Astrocyte (in vitro differentiated cells and primary cell): ENCODE data around the gene ADAMTS16. TPM values are rescaled to one million over a fixed set of nuclear protein-coding genes. Genes with fewer than 3 reads are reported as not detected.
A peak's percentile ranks its signal among the peaks of the same experiment; 100 is the strongest.

ENCODE experiments used
- DNase-seq: peaks from one replicate; pipeline ENCODE4 v3.0.0-alpha.2; 2010; ENCODE audit warnings: low read depth
- FAIRE-seq: peaks from 2 replicates; lab custom pipeline; 2011; peaks lifted over from hg19 to GRCh38; lab: Jason Lieb, UNC
- H2AFZ ChIP-seq: 2 replicates; pipeline ENCODE4 v1.6.0; 2012; ENCODE audit warnings: low read depth, low read length, inconsistent platforms
- H3K27ac ChIP-seq: 2 replicates; pipeline ENCODE4 v1.5.1; 2011; ENCODE audit warnings: low read depth, low read length, inconsistent platforms
- H3K27me3 ChIP-seq: 2 replicates; pipeline ENCODE4 v1.6.0; 2011; ENCODE audit warnings: low read length, inconsistent platforms; ENCODE audit not compliant: insufficient read depth
- H3K36me3 ChIP-seq: 2 replicates; pipeline ENCODE4 v1.5.1; 2011; ENCODE audit warnings: low read length, inconsistent platforms; ENCODE audit not compliant: insufficient read depth
- H3K4me1 ChIP-seq: 2 replicates; pipeline ENCODE4 v1.5.1; 2011; ENCODE audit warnings: low read length, inconsistent platforms; ENCODE audit not compliant: insufficient read depth
- H3K4me2 ChIP-seq: 2 replicates; pipeline ENCODE4 v1.6.0; 2012; ENCODE audit warnings: low read length, inconsistent platforms
- H3K4me3 ChIP-seq: 2 replicates; pipeline ENCODE4 v1.5.1; 2011; ENCODE audit warnings: low read depth, mild to moderate bottlenecking, low read length, inconsistent platforms; ENCODE audit not compliant: insufficient read depth
- H3K79me2 ChIP-seq: 2 replicates; pipeline ENCODE4 v1.6.0; 2012; ENCODE audit warnings: mild to moderate bottlenecking, low read length, inconsistent platforms; ENCODE audit not compliant: insufficient read depth
- H3K9ac ChIP-seq: 2 replicates; pipeline ENCODE4 v1.6.0; 2012; ENCODE audit warnings: mild to moderate bottlenecking, low read length, inconsistent platforms
- H3K9me3 ChIP-seq: 2 replicates; pipeline ENCODE4 v1.5.1; 2012; ENCODE audit warnings: low read depth, mild to moderate bottlenecking, low read length, inconsistent platforms; ENCODE audit not compliant: insufficient read depth
- H4K20me1 ChIP-seq: 2 replicates; pipeline ENCODE4 v1.6.0; 2012; ENCODE audit warnings: low read length, inconsistent platforms; ENCODE audit not compliant: insufficient read depth
- H3K27ac Mint-ChIP-seq: one replicate; pipeline ENCODE4 v1.8.0; 2021; ENCODE audit warnings: mild to moderate bottlenecking, mixed read lengths; ENCODE audit not compliant: unreplicated experiment
- H3K27me3 Mint-ChIP-seq: one replicate; pipeline ENCODE4 v1.8.0; 2021; ENCODE audit warnings: low read depth, mixed read lengths; ENCODE audit not compliant: unreplicated experiment
- H3K36me3 Mint-ChIP-seq: one replicate; pipeline ENCODE4 v1.8.0; 2021; ENCODE audit warnings: low read depth, mixed read lengths; ENCODE audit not compliant: unreplicated experiment
- H3K4me1 Mint-ChIP-seq: one replicate; pipeline ENCODE4 v1.8.0; 2021; ENCODE audit warnings: low read depth, mixed read lengths; ENCODE audit not compliant: unreplicated experiment
- H3K4me3 Mint-ChIP-seq: one replicate; pipeline ENCODE4 v1.8.0; 2021; ENCODE audit warnings: mild to moderate bottlenecking, moderate library complexity, mixed read lengths; ENCODE audit not compliant: unreplicated experiment
- H3K9me3 Mint-ChIP-seq: one replicate; pipeline ENCODE4 v1.8.0; 2021; ENCODE audit warnings: mild to moderate bottlenecking, mixed read lengths; ENCODE audit not compliant: unreplicated experiment
- EZH2 ChIP-seq: IDR thresholded peaks from 2 replicates; pipeline ENCODE4 v1.6.1; 2012; ENCODE audit warnings: mild to moderate bottlenecking, low read length, inconsistent platforms; ENCODE audit not compliant: insufficient read depth
- total RNA-seq: library from RNA; stranded (reverse); gene quantifications from 2 replicates; pipeline ENCODE4 v1.2.1, GENCODE V29; 2021
- TF ChIP-seq, protein P1 (sequence below): IDR thresholded peaks from 2 replicates; pipeline ENCODE4 v1.5.1; 2011; ENCODE audit warnings: low read depth, mild to moderate bottlenecking, inconsistent platforms, low read length, moderate library complexity; ENCODE audit not compliant: insufficient read depth

ADAMTS16 gene
- total RNA-seq, 1 donor from 2014 or later, result 5.7 TPM

DNA sequence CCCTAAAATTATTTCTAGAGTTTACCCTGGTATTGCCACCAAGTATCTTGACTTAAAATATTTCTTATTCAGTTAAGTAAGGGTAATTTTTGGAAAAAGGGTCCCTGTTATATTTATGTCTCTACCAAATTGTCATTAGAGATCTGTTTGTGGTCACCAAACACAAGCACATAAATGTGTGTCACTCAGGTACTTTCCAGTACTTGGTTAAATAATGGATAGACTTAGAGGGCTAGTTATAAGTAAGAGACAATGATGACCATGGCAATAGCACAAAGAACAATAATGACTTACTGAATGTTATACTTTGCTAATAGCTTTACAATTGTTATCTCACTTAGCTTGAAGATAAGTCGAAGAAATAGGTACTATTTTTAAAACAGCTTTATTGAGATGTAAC is 9.0 kb downstream of the ADAMTS16 start:
- Mint-ChIP-seq H3K9me3 (peaks cover 11% of the 10 kb centered on the region), H3K36me3 (peaks cover 24% of the 10 kb centered on the region), H3K4me3 (no peak overlapping the region), H3K4me1 (peaks cover 8% of the 10 kb centered on the region), H3K27ac (no peak overlapping the region), H3K27me3 (no peaks in the 10 kb centered on the region)
- Histone ChIP-seq H3K4me2 (peak overlapping the region; percentile 33), H3K79me2 (peaks cover 77% of the 10 kb centered on the region), H3K9ac (no peak overlapping the region), H3K4me1 (peaks cover 20% of the 10 kb centered on the region), H3K4me3 (no peak overlapping the region), H4K20me1 (no peaks in the 10 kb centered on the region), H3K36me3 (peaks cover 5% of the 10 kb centered on the region), H3K27me3 (no peaks in the 10 kb centered on the region), H3K9me3 (peaks cover 9% of the 10 kb centered on the region), H3K27ac (no peak overlapping the region), H2AFZ (no peak overlapping the region)
- DNase-seq (no peak), FAIRE-seq (no peak)
- no peak for TF ChIP-seq EZH2
- TF ChIP-seq, protein P1, sequence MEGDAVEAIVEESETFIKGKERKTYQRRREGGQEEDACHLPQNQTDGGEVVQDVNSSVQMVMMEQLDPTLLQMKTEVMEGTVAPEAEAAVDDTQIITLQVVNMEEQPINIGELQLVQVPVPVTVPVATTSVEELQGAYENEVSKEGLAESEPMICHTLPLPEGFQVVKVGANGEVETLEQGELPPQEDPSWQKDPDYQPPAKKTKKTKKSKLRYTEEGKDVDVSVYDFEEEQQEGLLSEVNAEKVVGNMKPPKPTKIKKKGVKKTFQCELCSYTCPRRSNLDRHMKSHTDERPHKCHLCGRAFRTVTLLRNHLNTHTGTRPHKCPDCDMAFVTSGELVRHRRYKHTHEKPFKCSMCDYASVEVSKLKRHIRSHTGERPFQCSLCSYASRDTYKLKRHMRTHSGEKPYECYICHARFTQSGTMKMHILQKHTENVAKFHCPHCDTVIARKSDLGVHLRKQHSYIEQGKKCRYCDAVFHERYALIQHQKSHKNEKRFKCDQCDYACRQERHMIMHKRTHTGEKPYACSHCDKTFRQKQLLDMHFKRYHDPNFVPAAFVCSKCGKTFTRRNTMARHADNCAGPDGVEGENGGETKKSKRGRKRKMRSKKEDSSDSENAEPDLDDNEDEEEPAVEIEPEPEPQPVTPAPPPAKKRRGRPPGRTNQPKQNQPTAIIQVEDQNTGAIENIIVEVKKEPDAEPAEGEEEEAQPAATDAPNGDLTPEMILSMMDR, result no peak

DNA sequence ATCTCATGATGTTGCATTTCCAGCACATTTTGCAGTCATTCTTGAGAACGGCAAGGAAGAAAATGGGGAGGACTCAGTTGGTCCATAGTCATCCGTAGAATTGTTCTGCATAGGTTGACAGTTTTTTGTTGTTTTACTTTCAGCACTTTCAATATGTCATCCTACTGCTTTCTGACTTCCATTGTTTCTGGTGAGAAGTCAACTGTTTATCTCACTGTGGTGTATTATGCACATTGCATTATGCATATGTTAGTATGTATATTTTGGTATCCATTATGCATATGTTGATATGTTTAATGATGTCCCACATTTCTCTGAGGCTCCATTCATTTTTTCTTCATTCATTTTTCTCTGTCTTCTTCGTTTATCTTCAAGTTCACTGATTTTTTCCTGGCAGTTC is 10.5 kb downstream of the ADAMTS16 start:
- Histone ChIP-seq H2AFZ (no peak overlapping the region), H3K36me3 (peaks cover 5% of the 10 kb centered on the region), H3K4me3 (no peak overlapping the region), H3K9ac (no peak overlapping the region), H3K27me3 (no peaks in the 10 kb centered on the region), H3K79me2 (peaks cover 92% of the 10 kb centered on the region), H3K4me1 (peaks cover 18% of the 10 kb centered on the region), H3K9me3 (peaks cover 9% of the 10 kb centered on the region), H4K20me1 (no peaks in the 10 kb centered on the region), H3K4me2 (no peak overlapping the region), H3K27ac (no peak overlapping the region)
- DNase-seq, result no peak
- H3K4me3 Mint-ChIP-seq, result no peak overlapping the region
- no peak for FAIRE-seq
- TF ChIP-seq, protein P1, result no peak
- TF ChIP-seq EZH2, result no peak
- no peaks in the 10 kb centered on the region for H3K27me3 Mint-ChIP-seq
- H3K9me3 Mint-ChIP-seq, result peaks cover 11% of the 10 kb centered on the region
- H3K36me3 Mint-ChIP-seq, result peaks cover 25% of the 10 kb centered on the region
- peaks cover 14% of the 10 kb centered on the region for H3K4me1 Mint-ChIP-seq
- no peak overlapping the region for H3K27ac Mint-ChIP-seq

DNA sequence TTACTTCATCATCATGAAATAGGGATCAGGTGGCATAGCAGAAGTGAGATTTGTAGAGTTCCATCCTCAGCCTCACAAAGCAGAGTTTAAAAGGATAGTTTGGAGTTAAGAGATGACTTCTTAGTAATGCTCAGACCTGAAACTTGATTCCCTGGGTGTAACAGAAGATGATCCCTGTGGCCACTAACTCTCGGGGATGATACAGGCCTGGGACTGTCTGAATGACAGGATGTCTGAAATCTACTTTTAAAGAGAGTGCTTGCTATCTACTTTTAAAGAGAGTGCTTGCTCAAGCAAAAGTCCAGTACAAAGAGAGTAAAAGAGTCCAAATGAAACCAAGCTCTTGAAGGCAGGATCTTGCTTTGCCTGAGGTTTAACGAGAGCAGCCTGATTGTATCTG is 14.6 kb downstream of the ADAMTS16 start:
- no peaks in the 10 kb centered on the region for H3K27me3 Mint-ChIP-seq
- Histone ChIP-seq H3K79me2 (peaks cover 94% of the 10 kb centered on the region), H3K9ac (no peak overlapping the region), H3K4me2 (no peak overlapping the region), H3K27ac (no peak overlapping the region), H3K4me1 (peaks cover 16% of the 10 kb centered on the region), H2AFZ (no peak overlapping the region), H3K9me3 (peaks cover 6% of the 10 kb centered on the region), H3K4me3 (no peak overlapping the region), H3K27me3 (no peaks in the 10 kb centered on the region), H4K20me1 (peaks cover 5% of the 10 kb centered on the region), H3K36me3 (peaks cover 3% of the 10 kb centered on the region)
- FAIRE-seq, result no peak
- DNase-seq, result no peak
- TF ChIP-seq, protein P1, result no peak
- TF ChIP-seq EZH2, result no peak
- peaks cover 20% of the 10 kb centered on the region for H3K36me3 Mint-ChIP-seq
- no peak overlapping the region for H3K4me3 Mint-ChIP-seq
- peaks cover 8% of the 10 kb centered on the region for H3K9me3 Mint-ChIP-seq
- H3K4me1 Mint-ChIP-seq, result peaks cover 13% of the 10 kb centered on the region
- no peak overlapping the region for H3K27ac Mint-ChIP-seq
